ENCODE measurements around the gene RIN2. TPM values are rescaled to one million over a fixed set of nuclear protein-coding genes. Genes with fewer than 3 reads are reported as not detected.
"Not testable (repeated sequence)": the region's sequence is repeated elsewhere in the genome, so short reads cannot be mapped to it uniquely, and the experiment has no call there.

The RIN2 gene
- total RNA-seq, 1 experiment from 2014 or later, result 42.4 TPM

- DNase-seq (ENCODE audit: extremely low read depth, low read depth), result no peak
Observed at GRCh38 chr20:19785173-19785982, 27.3 kb downstream of the RIN2 start.

- DNase-seq (ENCODE audit: extremely low read depth, low read depth), result no peak
Observed at GRCh38 chr20:19785983-19786285, 27.9 kb downstream of the RIN2 start.

DNA sequence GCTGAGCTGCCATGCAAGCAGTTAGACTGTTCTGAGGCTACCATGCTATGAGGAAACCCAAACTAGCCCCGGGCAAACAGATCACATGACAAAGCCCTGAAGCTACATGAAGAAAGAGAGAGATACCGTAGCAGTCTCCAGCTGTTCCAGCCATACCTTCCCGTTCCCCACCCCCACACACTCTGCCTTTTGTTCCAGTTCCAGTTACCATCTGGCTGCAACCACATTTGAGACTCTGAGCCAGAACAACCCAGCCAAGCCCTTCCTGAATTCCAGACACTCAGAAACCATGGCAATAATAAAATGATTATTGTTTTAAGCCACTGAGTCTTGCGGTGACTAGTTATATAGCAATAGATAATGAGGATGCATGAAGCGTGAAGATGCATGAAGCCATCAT, 28.3 kb downstream of the RIN2 start:
- no peak for DNase-seq (ENCODE audit: extremely low read depth, low read depth)

GRCh38 chr20:19787366-19787765, 29.3 kb downstream of the RIN2 start:
- no peak for DNase-seq (ENCODE audit: extremely low read depth, low read depth)

DNA sequence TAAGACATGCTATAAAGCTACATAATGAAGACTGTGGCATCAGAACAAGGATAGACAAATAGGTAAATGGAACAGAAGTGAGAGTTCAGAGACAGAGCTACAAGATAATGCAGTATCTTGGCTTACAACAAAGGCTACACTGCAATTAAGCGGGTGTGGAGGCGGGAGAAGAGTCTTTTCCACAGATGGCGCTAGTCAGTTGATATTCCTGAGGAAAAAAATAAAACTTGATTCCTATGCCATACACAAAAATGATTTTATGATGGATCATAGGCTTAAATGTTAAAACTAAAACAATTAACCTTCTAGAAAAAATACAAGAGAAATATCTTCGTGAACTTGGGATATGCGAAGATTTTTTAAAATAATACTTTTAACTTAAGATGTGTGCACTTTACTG, 31.0 kb downstream of the RIN2 start:
- no peak for DNase-seq (ENCODE audit: extremely low read depth, low read depth)

- no peak for DNase-seq (ENCODE audit: extremely low read depth, low read depth)
Observed at GRCh38 chr20:19789446-19789845, 31.4 kb downstream of the RIN2 start.

- no peak for DNase-seq (ENCODE audit: extremely low read depth, low read depth)
Observed at GRCh38 chr20:19791887-19792286, 33.8 kb downstream of the RIN2 start.

GRCh38 chr20:19793716-19794115, 35.7 kb downstream of the RIN2 start:
- DNase-seq (ENCODE audit: extremely low read depth, low read depth), result no peak

GRCh38 chr20:19794941-19795340, 36.9 kb downstream of the RIN2 start:
- DNase-seq (ENCODE audit: extremely low read depth, low read depth), result no peak

DNA sequence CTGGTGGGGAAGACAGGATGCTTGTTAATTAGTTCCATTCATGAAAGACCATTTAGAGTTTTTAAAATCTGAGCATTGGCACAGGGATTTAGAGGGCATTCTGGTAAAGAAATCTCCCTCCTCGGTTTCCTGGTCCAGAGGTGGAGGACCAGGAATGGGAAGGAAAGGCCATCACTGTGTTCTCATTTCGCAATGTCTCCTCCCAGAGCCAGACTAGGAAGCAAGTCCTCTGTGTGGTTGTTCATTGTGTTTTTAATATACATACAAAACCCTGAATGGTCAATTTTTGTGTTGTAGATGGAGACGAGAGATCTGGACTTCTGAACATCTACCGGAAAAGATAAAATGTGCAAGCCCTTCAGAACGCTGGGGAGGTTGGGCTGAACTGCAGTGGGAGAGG, 41.3 kb downstream of the RIN2 start:
- DNase-seq (ENCODE audit: extremely low read depth, low read depth), result no peak

DNA sequence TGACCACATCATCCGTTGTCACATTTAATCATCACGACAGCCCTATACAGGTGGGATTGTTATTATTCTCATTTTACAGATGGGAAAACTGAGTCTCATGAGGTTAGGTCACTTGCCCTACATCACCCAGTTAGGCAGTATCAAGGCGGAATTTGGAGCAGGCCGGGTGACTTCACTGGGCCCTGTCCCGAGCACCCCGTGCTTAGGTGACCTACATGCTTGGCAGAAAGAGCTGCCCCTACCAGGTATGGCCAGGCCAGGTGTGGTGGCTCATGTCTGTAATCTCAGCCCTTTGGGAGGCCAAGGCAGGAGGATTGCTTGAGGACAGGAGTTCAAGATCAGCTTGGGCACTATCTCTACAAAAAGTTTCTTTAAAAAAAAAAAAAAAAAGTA, 44.0 kb downstream of the RIN2 start:
- no peak for DNase-seq (ENCODE audit: extremely low read depth, low read depth)

DNA sequence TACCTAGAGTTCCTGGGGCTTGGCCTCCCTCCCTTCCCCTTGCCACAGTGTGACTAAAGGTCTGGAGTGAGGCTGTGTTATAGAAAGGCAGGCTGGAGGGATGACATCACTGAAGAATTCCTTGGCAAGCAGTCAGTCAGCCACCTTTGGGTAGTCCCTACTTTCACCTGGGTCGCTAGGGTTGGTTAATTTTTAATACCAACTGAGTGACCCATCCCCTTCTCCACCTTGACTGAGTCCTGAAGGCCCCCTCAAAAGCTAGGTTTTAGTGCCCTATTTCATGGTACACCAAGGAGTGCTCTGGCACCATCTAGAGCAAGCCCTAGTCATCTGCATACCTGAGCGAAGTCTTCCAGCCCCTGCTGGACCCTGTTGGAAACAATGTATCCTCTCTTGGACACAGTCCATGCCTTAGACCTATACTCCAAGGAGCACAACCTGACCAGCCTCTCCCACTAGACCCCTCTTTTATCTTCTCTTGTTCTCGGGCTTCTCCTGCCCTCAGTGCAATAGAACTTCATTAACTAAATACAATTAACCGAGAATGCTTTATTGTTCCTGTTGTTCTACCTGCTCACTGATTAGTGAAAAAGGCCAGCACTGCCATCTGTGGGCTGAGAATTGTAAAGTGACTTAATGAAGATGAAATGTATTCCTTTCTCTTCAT, 44.6 kb downstream of the RIN2 start:
- DNase-seq (ENCODE audit: extremely low read depth, low read depth), result no peak

DNA sequence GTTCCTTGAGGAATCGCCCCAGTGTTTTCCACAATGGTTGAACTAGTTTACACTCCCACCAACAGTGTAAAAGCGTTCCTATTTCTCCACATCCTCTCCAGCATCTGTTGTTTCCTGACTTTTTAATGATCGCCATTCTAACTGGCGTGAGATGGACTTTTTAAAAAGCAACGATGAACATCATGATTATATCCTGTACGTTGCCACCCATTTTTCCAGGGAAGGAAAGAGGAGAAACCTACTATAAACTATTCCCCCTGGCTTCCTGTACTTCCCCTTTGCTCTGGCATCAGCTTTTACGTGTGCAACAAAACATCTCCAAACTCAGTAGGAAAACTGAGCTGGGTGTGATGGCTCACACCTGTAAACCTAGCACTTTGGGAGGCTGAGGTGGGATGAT, 48.2 kb downstream of the RIN2 start:
- not testable (repeated sequence) for DNase-seq (ENCODE audit: extremely low read depth, low read depth)

DNA sequence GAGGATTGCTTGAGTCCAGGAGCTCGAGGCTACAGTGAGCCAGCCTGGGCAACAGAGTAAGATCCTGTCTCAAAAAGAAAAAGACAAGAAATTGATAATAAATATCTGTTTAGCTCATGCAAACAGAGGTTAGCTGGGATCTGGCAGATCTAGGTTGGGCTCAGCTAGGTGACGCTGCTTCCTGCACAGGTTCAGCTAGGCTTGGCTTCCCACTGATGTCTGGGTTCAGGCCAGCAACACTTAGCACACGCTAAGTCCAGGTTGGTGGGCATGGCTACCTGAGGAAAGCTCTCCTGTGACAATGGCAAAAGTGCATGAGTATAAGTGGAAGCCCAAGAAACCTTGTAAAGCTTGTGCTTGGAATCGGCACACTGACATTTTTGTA, 48.7 kb downstream of the RIN2 start:
- DNase-seq (ENCODE audit: extremely low read depth, low read depth), result no peak

DNA sequence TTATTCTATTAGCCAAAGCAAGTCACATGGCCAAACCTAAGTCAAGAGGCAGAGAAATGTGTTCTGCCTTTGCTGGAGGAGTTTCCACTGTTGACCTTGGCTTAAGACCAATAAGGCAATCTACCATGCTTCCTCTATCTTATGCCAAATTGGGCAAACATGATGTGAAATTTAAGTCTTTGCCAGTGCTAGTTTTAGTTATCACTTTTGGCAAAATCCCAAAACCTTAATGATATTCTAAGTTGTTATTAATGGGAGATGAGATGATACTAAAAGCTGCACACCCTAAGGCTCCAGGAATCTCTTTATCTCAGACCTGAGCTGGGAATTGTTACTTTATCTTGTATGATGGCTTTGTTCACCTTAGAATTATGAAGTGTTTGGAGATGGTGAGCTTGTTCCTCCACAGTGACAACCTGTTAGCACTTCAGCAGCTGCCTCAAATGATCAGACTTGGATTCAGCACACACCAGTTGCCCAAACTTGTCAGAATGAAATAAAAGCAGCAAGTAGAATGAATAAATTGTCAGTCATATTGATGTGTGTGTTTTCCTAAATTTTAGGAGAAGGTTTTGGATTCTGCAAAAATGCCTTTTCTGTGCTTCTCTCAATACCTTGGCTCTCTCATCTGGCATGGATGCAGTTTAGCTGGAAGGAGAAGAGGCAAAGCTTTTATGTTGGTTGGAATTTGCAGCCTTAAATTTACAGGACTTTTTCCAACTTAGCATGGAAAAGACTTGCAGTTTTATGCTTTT, 49.3 kb downstream of the RIN2 start:
- DNase-seq (ENCODE audit: extremely low read depth, low read depth), result no peak

Data from NCI-H460 (cell line).